NCI-H2171 treated with DMSO at 0.1 percent for 48 hours (cell line): Measurements from ENCODE around the gene LATS2.
A peak's percentile ranks its signal among the peaks of the same experiment; 100 is the strongest.

Experiments
- DNase-seq: peaks from one replicate; lab custom pipeline; 2025; lab: John Stamatoyannopoulos, UW

LATS2 gene

DNA sequence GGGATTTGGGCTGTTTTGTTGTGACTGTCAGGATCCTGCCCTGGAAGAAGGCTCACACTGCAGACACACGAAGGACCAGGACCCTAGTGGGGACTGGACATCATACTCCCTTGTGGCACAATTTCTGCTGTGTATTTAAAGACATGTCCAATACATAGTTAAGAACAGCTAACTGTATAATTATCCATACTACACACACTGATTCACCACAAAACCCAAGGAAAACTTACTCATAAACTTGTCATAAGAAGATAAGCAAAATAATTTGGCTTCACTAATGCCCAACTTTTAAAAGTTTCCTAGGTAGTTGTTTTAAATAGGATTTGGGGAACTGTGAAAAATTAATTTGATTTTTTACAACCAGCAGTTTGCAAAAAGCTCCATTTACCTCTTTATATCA is 46.1 kb downstream of the LATS2 start:
- no peak for DNase-seq

DNA sequence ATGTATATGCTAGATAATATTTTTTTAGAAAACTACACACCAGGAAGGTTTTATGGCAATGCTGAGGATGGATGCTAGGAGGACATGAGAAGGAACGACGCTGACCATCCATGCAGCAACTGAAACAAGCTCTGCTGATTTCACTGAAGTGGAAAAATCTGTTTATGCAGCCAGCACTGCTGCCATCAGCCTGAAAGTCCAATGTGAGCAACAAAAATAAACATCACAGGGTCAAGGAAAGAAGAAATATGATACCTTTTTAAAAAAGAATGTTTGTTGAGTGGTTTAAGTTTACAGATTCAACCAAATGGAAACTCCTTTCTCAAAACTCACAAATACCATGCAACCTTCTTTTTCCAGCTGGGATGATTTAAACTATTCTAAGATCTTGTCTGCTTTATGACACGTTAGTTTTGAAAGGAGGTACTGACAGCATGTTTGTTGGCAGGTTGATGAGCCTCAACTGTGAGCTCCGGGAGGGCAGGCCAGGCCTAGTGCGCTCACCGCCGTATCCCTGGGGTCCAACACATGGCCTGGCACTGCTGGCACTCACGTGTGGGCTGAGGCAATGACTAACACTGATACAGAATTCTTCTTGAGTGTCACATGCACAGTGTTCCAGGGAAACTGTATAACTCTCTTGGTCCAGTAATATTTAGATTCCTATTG is 46.8 kb downstream of the LATS2 start:
- peak; percentile 23 for DNase-seq

DNA sequence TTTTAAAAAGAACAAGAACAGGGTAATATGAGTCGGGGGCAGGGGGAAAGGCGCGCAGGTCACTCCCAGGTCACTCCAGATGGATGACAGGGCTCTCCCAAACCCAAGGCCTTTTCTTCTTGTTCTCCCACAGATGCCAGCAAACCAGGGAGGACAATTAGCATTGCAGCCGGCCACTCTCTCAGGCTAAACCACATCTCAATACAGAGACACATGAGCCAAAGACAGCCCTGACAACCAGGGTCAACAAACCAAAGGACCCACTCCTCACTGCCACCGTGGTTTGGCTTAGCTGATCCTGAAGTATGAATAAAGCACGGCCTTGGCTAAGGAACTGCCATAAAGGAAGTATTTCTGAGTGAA is 47.3 kb downstream of the LATS2 start:
- no peak for DNase-seq

DNA sequence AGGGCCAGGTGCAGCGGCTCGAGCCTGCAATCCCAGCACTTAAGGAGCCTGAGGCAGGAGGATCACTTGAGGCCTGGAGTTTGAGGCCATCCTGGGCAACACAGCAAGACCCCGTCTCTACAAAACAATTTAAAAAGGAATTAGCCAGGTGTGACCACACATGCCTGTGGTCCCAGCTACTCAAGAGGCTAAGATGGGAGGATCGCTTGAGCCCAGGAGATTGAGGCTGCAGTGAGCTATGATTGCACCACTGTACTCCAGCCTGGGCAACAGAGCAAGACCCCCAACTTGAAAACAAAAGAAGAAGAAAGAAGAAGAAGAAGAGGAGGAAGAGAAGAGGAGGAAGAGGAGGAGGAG is 47.7 kb downstream of the LATS2 start:
- no peak for DNase-seq

DNA sequence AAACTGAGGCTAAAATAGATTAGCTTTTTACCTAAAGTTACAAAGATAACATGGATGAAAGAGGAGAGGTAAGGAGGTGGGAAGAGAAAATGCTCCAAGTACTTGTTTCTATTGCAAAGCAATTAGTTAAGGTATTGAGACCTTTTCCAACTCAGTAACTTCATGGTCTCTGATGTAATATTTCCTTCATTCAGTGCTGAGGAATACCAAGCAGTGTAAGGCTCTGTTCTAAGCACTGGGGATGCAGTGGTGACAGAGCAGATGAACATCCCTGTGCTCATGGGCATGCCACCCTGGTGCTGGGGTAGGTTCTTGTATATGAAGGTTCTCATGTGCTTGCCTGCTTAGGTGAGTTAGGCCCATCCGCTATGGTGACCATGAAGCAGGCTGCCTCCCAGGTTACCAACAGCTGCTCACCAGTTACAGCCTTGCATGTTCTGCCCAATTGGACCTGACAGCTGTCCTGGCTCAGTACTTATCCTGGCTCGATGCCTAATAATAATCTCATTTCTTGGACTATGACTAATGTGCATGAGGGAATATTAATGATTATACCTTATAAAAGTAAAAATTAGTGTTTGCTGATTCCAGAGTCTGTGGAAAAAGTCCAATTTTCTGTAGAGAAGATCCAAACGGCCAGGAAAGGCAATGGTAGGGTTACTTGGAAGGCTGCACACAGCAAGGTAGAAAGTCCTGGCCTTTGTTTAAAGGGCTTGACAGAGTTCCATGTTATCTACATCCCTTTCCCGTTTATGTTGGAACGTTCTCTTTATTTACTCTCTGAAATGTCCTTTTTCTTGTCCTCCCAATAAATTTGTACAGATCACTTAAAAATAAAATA is 48.3 kb downstream of the LATS2 start:
- DNase-seq: no peak

DNA sequence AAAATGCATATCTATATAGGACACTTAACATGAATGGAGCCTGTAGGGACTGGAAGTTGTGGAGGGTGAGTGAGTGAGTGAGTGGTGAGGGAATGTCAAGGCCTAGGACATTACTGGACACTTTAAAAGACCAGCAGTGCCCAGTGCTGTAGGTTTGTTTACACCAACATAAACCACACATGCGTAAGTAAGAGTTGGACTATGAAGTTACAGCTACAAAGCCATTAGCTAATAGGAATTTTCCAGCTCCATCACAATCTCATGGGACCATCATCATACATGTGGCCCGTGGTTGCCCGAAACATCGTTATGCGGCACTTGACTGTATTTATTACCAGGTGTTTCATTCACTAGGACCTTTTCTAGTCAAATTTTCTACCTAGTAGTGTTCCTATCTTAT is 49.2 kb downstream of the LATS2 start:
- DNase-seq: peak; percentile 14

DNA sequence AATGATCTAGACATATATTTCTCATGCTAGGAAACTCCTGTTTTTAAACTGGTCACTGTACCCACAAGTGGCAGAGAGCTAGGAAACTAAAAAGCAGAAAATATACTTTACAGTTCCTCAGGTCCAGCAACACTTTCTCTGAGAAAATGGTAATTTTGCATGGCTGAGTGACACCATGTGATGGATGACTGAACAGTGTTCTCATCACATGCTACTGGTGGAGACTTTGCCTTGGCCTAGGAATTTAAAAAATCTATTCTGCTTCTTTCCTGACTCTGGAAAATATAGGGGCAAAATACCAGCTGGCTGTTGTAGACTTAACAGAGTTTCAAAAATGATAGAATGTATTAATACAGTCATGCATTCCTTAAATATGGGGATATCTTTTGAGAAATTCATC is 50.0 kb downstream of the LATS2 start:
- DNase-seq: no peak

DNA sequence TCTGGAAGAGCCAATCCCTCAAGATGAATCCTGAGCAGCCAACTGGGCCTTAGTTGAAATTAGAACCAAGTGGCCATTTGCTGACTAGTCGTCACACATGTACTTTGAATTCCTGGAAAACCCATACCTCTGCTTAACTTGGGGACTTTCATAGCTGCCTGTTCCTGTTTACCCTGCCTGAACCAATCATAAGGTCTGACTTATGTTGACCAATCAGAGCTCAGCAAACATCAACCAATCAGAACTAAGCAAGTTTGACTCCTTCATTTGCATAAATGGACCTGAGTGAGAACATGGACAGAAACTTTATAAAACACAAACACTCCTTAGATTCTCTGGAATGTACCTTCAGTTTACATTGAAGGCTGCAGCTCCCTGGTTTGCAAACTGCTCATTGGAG is 50.8 kb downstream of the LATS2 start:
- DNase-seq: no peak

DNA sequence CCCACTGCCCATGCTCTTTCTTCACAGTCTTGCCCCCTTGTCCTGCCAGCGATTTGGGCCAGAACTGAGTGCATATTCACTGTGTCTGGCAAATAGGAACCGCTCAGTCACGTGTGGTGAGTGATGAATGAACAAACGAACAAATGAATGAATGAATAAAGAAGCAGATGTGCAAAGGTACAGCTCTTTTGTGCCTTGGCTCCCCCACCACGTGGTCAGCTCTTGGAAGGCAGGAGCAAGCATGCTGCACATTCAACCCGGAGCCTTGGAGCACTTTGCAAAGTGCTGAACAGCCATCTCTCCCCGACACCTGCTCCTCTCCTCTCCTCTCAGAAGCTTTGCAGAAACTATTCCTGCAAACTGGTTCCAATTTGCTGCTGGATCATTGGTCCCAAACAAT is 52.4 kb downstream of the LATS2 start:
- DNase-seq: peak; percentile 69

DNA sequence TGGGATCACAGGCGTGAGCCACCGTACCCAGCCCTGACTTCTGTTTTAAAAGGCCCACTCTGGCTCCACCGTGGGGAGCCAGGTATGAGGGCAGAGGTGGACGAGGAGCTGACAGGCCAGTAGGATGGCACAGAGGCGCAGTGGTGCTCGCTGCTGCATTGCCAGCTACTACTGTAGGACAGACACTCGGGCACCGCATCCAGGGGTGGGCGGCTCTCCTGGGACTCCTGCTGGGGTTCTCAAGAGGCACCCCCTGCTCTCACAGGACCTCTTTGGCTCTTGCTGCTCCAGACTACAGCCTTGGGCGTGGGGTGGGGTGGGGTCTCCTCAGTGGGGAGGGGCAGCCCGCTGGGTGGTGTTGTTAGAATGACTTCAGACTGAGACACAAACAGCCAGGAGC is 53.4 kb downstream of the LATS2 start:
- DNase-seq: no peak

DNA sequence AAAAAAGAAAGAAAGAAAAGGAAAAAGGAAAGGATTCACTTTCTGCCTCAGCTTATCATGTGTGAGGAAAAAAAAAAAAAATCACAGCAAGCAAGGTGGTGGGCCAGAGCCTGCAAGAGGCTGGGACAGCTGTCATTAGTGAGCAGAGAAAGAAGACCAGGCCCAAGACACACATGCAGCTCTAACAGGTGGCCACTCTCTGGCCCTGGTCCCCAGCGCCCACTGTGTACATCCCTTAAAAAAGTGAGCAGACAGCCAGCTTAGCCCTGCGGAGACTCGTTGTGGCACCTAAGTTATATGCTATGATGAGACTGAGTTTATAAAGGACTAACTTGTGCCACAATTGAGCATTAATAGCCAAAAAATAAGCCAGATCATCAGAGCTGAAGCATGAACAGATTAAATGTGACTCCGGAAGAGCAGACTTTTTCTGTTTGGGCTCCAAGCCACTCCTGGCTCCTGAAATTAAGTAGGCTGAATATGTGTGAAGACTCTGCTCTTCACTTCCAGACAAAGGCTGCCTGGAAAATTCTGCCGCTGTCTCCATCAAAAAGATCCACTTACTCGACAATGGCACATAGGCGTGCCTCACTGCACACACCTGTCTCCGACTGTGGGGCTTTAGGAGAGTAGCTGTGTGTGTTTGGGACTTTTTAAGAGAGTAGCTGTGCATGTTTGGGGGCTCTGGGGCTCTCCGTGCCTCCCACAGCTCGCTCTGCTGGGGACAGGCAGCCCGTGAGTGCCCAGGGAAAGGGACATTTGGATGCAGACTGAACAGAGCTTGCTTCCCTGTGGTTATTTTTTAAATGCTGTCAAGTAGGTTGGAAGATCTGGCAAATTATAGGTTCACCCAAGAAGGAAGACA is 55.0 kb downstream of the LATS2 start:
- peak; percentile 30 for DNase-seq

DNA sequence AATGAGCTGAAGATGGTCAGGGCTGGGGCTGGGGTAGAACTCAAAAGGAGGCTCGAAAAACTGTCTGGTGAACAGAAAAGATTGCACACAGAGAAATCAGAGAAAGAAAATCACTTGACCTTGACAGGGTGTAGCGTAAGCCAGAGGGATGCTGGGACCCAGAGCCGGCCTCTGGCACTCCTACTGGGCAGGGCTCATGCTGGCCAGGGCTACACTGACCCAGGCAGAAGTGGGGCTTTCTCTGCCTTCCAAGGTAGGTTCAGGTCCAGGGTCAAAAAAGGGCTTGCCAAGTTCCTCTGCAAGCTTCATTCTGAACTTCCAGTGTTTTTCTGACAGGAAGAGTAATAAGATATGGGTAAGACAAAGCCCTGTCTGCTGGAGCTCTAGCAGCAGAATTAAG is 56.2 kb downstream of the LATS2 start:
- DNase-seq: no peak

DNA sequence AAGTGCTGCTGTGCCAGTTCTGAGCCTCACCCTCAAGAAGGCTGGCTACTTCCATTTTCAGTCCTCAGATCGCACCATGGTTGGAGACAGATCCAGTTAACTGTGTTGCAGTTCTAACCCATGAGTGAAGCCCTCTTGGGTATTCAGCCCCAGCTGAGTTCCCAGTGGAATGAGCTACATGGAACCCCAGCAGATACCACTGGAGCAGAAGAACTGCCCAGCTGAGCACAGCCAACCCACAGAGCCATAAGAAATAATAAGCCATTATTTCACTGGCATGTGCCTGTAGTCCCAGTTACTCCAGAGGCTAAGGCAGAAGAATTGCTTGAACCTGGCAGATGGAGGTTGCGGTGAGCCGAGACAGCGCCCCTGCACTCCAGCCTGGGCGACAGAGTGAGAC is 59.9 kb downstream of the LATS2 start:
- DNase-seq: no peak

DNA sequence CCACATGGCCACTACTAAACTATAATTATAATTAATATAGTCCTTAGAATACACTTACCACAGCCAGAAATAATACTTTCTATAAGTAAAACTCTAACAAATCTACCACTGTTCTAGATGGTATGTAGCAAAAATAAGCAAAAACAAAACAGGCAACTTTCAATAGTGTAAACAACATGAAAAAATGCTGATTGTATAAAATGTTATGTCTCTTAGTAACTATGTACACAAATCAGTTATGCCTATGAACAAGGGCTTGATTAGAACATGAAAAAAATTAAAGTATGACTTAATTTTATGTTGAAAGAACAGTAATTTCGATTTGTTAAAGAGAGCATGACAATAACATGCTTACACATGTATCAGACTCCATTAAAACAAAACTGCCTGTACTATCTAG is 60.7 kb downstream of the LATS2 start:
- no peak for DNase-seq

DNA sequence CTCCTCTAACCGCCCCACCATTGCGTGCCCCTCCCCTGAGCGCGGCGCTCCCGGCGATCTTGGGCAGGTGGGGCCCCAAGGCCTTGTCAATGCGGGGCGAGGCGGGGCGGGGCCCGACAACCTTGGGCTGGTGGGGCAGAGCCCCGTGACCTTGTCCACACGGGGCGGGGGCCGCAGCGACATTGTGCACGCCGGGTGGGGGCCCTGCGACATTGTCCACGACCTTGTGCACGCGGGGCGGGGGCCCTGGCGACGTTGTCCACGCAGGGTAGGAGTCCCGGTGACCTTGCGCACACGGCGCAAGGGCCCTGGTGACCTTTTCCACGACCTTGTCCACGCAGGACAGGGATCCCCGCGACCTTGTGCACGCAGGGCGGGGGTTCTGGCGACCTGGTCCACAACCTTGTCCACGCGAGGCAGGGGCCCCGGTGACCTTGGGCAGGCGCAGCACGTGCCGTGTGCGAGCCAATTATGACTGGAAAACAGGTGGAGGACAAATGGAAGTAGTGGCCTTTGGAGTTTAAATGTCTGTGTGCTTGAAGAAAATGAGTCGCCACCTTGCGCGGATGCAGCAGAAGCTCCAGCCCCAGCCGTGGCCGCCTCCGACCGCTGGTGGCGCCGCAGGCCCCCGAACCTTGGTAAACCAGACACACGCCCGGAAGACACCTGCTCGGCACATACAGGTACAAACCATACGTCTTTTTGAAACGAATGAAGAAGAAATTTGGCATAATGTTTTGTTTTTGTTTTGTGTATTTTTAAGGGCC is 62.6 kb downstream of the LATS2 start:
- DNase-seq: no peak

DNA sequence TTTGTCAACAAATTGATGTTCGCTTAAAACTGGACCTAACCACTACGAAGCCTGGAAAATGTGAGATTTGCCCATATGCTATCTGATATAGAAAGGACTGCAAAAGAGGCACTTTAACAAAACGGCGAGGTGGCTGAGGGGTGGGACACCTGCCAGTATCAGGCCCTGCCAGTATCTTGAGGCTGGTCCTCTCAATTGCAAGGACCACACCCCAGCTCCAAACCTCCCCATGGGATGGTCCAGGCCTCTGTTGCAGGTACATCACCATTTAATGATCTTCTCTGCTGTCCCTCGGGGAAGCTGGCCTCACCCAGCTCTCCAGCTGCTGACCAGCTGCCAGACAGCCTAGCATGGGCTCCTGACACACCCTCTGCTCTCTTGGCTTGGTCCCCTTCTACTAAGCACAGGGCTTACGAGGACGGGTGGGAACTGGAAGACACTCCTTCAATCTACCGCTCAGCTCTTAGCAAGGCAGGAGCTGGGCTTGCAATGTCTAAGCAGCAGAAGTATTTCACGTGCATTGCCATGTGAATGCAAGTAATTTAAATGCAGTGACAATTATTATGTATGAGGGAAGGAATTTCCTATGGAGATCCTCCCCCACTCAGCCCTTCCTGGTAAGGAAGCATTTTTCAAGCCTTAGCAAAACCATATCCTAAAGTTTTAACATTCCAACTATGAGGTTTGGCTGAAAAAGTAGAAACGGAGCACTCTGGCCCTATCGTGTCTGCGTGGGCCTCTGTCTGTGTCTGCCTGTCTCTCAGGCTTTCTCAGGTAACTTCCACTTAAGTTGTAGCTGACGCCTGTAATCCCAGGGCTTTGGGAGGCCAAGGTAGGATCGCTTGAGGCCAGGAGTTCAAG is 63.9 kb downstream of the LATS2 start:
- DNase-seq: no peak

DNA sequence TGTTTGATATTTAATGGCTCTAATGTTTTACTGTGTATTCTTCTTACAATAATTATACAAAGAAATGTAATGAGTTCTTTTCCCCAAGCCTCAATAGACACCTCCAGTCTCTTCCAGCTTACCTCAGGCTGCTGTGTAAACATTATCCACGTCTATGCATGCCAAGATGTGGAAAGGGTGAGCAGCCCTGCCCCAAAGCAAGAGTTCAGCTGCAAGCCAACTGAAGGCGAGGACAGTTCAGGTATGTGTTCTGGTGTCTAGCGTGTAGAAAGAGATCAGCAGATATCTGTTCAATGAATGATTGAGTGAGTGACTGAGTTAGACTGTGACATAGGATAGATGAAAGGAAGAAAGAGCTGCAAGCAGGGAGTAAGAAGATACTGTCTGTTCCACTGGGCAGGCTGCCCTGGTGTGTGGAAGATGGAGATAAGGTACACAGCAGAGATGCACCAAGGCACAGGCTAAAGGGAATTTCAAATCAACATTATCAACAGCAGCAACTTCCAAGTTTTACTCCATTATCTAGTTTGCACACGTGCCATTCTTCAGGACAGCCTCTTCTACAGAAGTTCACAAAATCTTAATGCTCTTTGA is 66.0 kb downstream of the LATS2 start:
- DNase-seq: no peak

DNA sequence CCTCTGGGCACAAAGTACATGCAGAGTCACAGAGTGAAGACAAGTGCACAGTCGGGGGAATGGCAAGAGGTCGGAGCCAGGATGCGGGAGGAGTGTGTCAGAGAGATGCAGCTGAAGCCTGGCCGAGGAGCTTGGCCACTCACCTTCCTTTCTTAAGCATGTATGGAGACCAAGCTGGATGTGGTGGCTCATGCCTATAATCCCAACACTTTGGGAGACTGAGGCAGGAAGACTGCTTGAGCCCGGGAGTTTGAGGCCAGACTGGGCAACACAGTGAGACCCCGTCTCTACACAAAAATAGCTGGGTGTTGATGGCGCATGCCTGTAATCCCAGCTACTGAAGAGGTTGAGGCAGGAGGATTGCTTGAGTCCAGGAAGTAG is 67.0 kb downstream of the LATS2 start:
- DNase-seq: no peak

DNA sequence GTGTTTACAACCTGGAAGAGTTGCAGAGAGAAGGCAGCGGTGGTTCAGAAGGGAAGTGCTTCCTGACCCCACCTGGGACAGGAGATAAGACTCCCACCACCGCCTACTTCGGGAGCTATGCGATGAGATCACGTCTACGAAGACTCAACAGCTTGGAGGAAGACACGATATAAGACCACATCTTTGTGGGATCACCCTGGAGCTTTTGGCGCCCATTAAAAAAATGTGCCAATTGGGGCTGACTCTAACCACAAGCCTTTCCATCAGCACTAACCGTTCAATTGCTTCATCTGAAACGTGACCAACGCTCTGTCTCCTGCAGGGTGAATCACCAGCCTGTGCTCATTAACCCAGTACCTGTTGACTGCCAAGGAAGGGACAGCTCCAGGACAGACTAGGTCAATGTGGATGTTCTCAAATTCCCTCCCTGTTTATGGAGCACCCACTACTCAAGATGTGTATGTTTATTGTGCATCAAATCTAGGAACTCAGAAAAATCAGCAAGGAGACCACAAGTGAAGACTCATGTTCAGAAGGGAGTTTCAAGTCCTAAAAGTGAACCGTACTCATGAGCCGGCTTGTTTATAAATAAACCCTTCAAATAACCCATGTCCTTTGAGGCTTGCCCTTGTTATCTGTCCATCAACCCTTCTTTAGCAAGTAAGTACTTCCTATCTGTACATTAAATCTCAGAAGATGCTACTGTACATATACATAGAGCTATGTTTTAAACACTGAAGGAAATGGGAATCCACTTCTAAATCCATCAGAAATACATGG is 67.5 kb downstream of the LATS2 start:
- no peak for DNase-seq

DNA sequence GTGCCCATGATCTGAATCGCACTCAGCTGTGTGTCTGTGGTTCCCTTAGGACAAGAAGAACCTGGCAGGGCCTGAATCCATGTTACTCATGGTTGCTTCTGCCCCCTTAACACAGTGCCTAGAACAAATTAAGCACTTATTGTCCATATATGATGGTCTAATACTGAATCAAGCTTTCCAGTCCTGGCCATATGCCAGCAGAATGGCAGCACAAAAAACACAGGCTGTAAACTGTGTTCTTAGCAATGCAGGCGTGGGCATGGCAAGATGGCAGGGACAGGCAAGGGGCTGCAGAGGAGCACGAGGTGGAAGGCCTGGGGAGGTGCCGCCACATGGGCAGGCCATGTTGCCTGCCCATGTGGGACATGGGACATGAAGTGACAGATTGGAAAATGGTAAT is 68.2 kb downstream of the LATS2 start:
- no peak for DNase-seq
